Activated CD4-positive, alpha-beta T cell treated with anti-CD3 and anti-CD28 coated beads, Interleukin-10, Interleukin-2, amounts not matched to agents 100 ng/mL and 50 ng/mL, durations not matched to agents 16 hours and 8 hours (primary cell): ENCODE results near the gene VTI1A.
"Not testable (repeated sequence)": the region's sequence is repeated elsewhere in the genome, so short reads cannot be mapped to it uniquely, and the experiment has no call there.

Source experiments
- DNase-seq: peaks from one replicate; pipeline ENCODE4 v3.0.0-alpha.2; 2020

VTI1A gene

GRCh38 chr10:112589081-112589480, 142.1 kb downstream of the VTI1A start:
- DNase-seq: no peak

- DNase-seq: not testable (repeated sequence)
These were observed 143.8 kb downstream of the VTI1A start for GRCh38 chr10:112590786-112591185.

GRCh38 chr10:112593023-112593422, 146.0 kb downstream of the VTI1A start:
- no peak for DNase-seq

- no peak for DNase-seq
These were observed 154.4 kb downstream of the VTI1A start for GRCh38 chr10:112601214-112602090.

GRCh38 chr10:112603062-112603461, 156.0 kb downstream of the VTI1A start:
- no peak for DNase-seq

GRCh38 chr10:112605063-112605462, 158.0 kb downstream of the VTI1A start:
- DNase-seq: no peak

- DNase-seq: no peak
These were observed 160.5 kb downstream of the VTI1A start for GRCh38 chr10:112607506-112607905.

GRCh38 chr10:112613620-112614019, 166.6 kb downstream of the VTI1A start:
- DNase-seq: no peak

- DNase-seq: no peak
These were observed 167.1 kb downstream of the VTI1A start for GRCh38 chr10:112614072-112614471.

- DNase-seq: no peak
These were observed 167.6 kb downstream of the VTI1A start for GRCh38 chr10:112614586-112614985.

GRCh38 chr10:112615269-112615668, 168.3 kb downstream of the VTI1A start:
- no peak for DNase-seq

- no peak for DNase-seq
These were observed 169.6 kb downstream of the VTI1A start for GRCh38 chr10:112616647-112617046.

- no peak for DNase-seq
These were observed 171.8 kb downstream of the VTI1A start for GRCh38 chr10:112618814-112619213.

GRCh38 chr10:112619556-112619955, 172.5 kb downstream of the VTI1A start:
- DNase-seq: no peak

GRCh38 chr10:112622786-112623185, 175.8 kb downstream of the VTI1A start:
- DNase-seq: no peak

GRCh38 chr10:112624546-112625048, 177.6 kb downstream of the VTI1A start:
- DNase-seq: no peak

- DNase-seq: no peak
These were observed 182.1 kb downstream of the VTI1A start for GRCh38 chr10:112628951-112629609.

- DNase-seq: no peak
These were observed 184.7 kb downstream of the VTI1A start for GRCh38 chr10:112631501-112632400.

- DNase-seq: no peak
These were observed 187.2 kb downstream of the VTI1A start for GRCh38 chr10:112634096-112634830.

GRCh38 chr10:112637901-112638300, 190.9 kb downstream of the VTI1A start:
- DNase-seq: no peak

- DNase-seq: no peak
These were observed 192.3 kb downstream of the VTI1A start for GRCh38 chr10:112639298-112639697.

GRCh38 chr10:112640638-112641037, 193.6 kb downstream of the VTI1A start:
- DNase-seq: no peak
